Measurements from ENCODE around the gene GABRA5.

GABRA5 gene

DNA sequence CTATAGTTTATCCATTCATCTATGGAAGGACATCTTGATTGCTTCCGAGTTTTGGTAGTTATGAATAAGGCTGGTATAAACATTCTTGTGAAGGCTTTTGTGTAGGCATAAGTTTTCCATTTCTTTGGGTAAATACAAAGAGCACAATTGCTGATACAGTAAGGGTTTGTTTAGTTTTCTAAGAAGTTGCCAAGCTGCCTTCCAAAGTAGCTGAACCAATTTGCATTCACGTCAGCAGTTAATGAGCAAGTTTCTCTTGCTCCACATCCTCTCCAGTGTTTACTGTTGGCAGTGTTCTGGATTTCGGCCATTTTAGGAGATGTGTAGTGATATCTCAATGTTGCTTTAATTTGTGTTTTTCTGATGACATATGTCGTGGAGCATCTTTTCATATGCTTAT is 34.2 kb downstream of the GABRA5 start:
- ATAC-seq (ENCODE audit: low read depth) (no peak), DNase-seq (ENCODE audit: low spot score) (no peak)
- no peak for TF ChIP-seq CTCF (IDR thresholded peaks at IDR 0.05; ENCODE audit: poor library complexity, severe bottlenecking)
- H3K4me1 ChIP-seq (ENCODE audit: insufficient read depth, poor library complexity, severe bottlenecking): no peaks in the 10 kb centered on the region
- no peaks in the 10 kb centered on the region for H3K36me3 ChIP-seq (ENCODE audit: low read depth)
- H3K27me3 ChIP-seq (ENCODE audit: insufficient read depth, poor library complexity, severe bottlenecking): no peaks in the 10 kb centered on the region
- H3K27ac ChIP-seq (ENCODE audit: poor library complexity, severe bottlenecking): no peak overlapping the region
- H3K4me3 ChIP-seq (ENCODE audit: severe bottlenecking): no peak overlapping the region
- H3K9me3 ChIP-seq (ENCODE audit: severe bottlenecking): peaks cover 14% of the 10 kb centered on the region

GRCh38 chr15:26910715-26911114 is 43.9 kb downstream of the GABRA5 start:
- peaks cover 6% of the 10 kb centered on the region for H3K27me3 ChIP-seq (ENCODE audit: insufficient read depth, poor library complexity, severe bottlenecking)
- TF ChIP-seq CTCF (IDR thresholded peaks at IDR 0.05; ENCODE audit: poor library complexity, severe bottlenecking): no peak
- ATAC-seq (ENCODE audit: low read depth) (no peak), DNase-seq (ENCODE audit: low spot score) (no peak)
- no peak overlapping the region for H3K27ac ChIP-seq (ENCODE audit: poor library complexity, severe bottlenecking)
- no peaks in the 10 kb centered on the region for H3K36me3 ChIP-seq (ENCODE audit: low read depth)
- H3K9me3 ChIP-seq (ENCODE audit: severe bottlenecking): no peaks in the 10 kb centered on the region
- no peaks in the 10 kb centered on the region for H3K4me1 ChIP-seq (ENCODE audit: insufficient read depth, poor library complexity, severe bottlenecking)
- H3K4me3 ChIP-seq (ENCODE audit: severe bottlenecking): no peak overlapping the region

GRCh38 chr15:26921433-26921832 is 54.6 kb downstream of the GABRA5 start:
- ATAC-seq (ENCODE audit: low read depth) (no peak), DNase-seq (ENCODE audit: low spot score) (no peak)
- no peak overlapping the region for H3K27ac ChIP-seq (ENCODE audit: poor library complexity, severe bottlenecking)
- H3K4me3 ChIP-seq (ENCODE audit: severe bottlenecking): no peak overlapping the region
- H3K9me3 ChIP-seq (ENCODE audit: severe bottlenecking): peaks cover 2% of the 10 kb centered on the region
- no peaks in the 10 kb centered on the region for H3K36me3 ChIP-seq (ENCODE audit: low read depth)
- H3K27me3 ChIP-seq (ENCODE audit: insufficient read depth, poor library complexity, severe bottlenecking): no peaks in the 10 kb centered on the region
- no peaks in the 10 kb centered on the region for H3K4me1 ChIP-seq (ENCODE audit: insufficient read depth, poor library complexity, severe bottlenecking)
- no peak for TF ChIP-seq CTCF (IDR thresholded peaks at IDR 0.05; ENCODE audit: poor library complexity, severe bottlenecking)

- Histone ChIP-seq H3K27ac (ENCODE audit: poor library complexity, severe bottlenecking) (no peak overlapping the region), H3K4me3 (ENCODE audit: severe bottlenecking) (no peak overlapping the region), H3K27me3 (ENCODE audit: insufficient read depth, poor library complexity, severe bottlenecking) (no peaks in the 10 kb centered on the region), H3K4me1 (ENCODE audit: insufficient read depth, poor library complexity, severe bottlenecking) (no peaks in the 10 kb centered on the region), H3K9me3 (ENCODE audit: severe bottlenecking) (peaks cover 2% of the 10 kb centered on the region), H3K36me3 (ENCODE audit: low read depth) (no peaks in the 10 kb centered on the region)
- TF ChIP-seq CTCF (IDR thresholded peaks at IDR 0.05; ENCODE audit: poor library complexity, severe bottlenecking): no peak
- DNase-seq (ENCODE audit: low spot score) (no peak), ATAC-seq (ENCODE audit: low read depth) (no peak)
These were observed 59.2 kb downstream of the GABRA5 start for GRCh38 chr15:26926081-26926480.

DNA sequence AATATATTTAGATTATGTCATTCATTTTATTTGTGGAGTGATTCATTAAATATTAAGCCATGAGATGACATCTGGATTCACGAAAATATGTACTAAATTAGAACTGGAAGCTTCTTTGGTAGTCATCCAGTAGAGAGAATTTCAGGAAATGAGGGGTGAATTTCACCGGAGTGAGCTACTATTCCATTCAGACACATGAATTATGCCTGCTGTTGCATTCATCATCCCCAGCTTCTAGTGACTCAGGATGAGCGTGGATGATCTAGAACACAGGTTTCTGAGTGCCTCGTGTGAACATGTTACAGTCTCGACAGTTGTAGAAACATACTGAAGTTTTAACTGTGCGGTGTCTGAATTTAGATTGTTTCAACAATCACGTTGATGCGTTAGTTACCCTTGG is 61.2 kb downstream of the GABRA5 start:
- TF ChIP-seq CTCF (IDR thresholded peaks at IDR 0.05; ENCODE audit: poor library complexity, severe bottlenecking): no peak
- H3K9me3 ChIP-seq (ENCODE audit: severe bottlenecking): peaks cover 2% of the 10 kb centered on the region
- no peaks in the 10 kb centered on the region for H3K4me1 ChIP-seq (ENCODE audit: insufficient read depth, poor library complexity, severe bottlenecking)
- no peak overlapping the region for H3K4me3 ChIP-seq (ENCODE audit: severe bottlenecking)
- H3K27me3 ChIP-seq (ENCODE audit: insufficient read depth, poor library complexity, severe bottlenecking): no peaks in the 10 kb centered on the region
- ATAC-seq (ENCODE audit: low read depth): no peak
- H3K27ac ChIP-seq (ENCODE audit: poor library complexity, severe bottlenecking): no peak overlapping the region
- H3K36me3 ChIP-seq (ENCODE audit: low read depth): no peaks in the 10 kb centered on the region
- no peak for DNase-seq (ENCODE audit: low spot score)
